ENCODE results near the gene PABPC4L.

Gene PABPC4L

DNA sequence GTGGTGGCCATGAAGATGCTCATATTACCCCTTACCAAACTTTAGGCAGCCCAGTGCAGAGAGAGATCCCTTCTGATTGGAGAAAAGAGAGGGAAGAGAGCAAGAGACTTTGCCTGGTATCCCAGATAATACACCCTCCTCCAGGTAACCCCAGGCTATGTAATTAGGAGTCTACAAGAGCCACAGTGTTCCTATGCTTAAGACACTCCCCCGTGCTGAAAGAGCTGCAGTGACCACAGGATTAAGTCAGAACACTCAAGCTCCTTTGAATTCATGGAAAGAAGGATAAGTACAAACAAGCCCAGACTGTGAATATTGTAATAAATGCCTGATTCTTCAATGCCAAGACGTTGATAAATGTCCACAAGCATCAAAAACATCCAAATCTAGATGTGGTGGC, 41.4 kb downstream of the PABPC4L start:
- DNase-seq (ENCODE audit: low spot score), result no peak
- TF ChIP-seq, protein P1, sequence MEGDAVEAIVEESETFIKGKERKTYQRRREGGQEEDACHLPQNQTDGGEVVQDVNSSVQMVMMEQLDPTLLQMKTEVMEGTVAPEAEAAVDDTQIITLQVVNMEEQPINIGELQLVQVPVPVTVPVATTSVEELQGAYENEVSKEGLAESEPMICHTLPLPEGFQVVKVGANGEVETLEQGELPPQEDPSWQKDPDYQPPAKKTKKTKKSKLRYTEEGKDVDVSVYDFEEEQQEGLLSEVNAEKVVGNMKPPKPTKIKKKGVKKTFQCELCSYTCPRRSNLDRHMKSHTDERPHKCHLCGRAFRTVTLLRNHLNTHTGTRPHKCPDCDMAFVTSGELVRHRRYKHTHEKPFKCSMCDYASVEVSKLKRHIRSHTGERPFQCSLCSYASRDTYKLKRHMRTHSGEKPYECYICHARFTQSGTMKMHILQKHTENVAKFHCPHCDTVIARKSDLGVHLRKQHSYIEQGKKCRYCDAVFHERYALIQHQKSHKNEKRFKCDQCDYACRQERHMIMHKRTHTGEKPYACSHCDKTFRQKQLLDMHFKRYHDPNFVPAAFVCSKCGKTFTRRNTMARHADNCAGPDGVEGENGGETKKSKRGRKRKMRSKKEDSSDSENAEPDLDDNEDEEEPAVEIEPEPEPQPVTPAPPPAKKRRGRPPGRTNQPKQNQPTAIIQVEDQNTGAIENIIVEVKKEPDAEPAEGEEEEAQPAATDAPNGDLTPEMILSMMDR (IDR thresholded peaks at IDR 0.05; ENCODE audit: borderline replicate concordance, control extremely low read depth, extremely low read depth, insufficient read depth, missing control alignments), result no peak
- in situ Hi-C loops (cut with MboI; ENCODE audit: low sequenced_read_pairs, unreplicated experiment), result no loop called here

- in situ Hi-C loops (cut with MboI; ENCODE audit: low sequenced_read_pairs, unreplicated experiment), result no loop called here
- TF ChIP-seq, protein P1 (IDR thresholded peaks at IDR 0.05; ENCODE audit: borderline replicate concordance, control extremely low read depth, extremely low read depth, insufficient read depth, missing control alignments), result no peak
- DNase-seq (ENCODE audit: low spot score), result no peak
Measured at GRCh38 chr4:134154097-134154496, 47.5 kb downstream of the PABPC4L start.

- TF ChIP-seq, protein P1 (IDR thresholded peaks at IDR 0.05; ENCODE audit: borderline replicate concordance, control extremely low read depth, extremely low read depth, insufficient read depth, missing control alignments), result no peak
- no peak for DNase-seq (ENCODE audit: low spot score)
- in situ Hi-C loops (cut with MboI; ENCODE audit: low sequenced_read_pairs, unreplicated experiment), result no loop called here
Measured at GRCh38 chr4:134147941-134148340, 53.6 kb downstream of the PABPC4L start.

All from GM13976 (cell line).